ENCODE data around the gene ZNF664. TPM values are rescaled to one million over a fixed set of nuclear protein-coding genes. Genes with fewer than 3 reads are reported as not detected.

Gene ZNF664
- total RNA-seq, 1 donor from 2014 or later: 27.7 TPM

GRCh38 chr12:124010687-124011086 lies 37.7 kb downstream of the ZNF664 start:
- DNase-seq (ENCODE audit: low spot score in 2 of 2): no peak
- Histone ChIP-seq H3K36me3 (peaks cover 25 to 41% of the 10 kb centered on the region in 2 donors), H3K27me3 (no peaks in the 10 kb centered on the region), H3K4me1 (no peaks in the 10 kb centered on the region), H3K27ac (no peak overlapping the region), H3K4me3 (no peak overlapping the region), H3K9me3 (no peaks in the 10 kb centered on the region)
- intact Hi-C loops (cut with DNase I): no loop called here
- TF ChIP-seq CTCF (IDR thresholded peaks at IDR 0.05): no peak

GRCh38 chr12:124011435-124012115 lies 38.6 kb downstream of the ZNF664 start:
- Histone ChIP-seq H3K9me3 (no peaks in the 10 kb centered on the region), H3K4me3 (no peak overlapping the region), H3K36me3 (peaks cover 25 to 41% of the 10 kb centered on the region in 2 donors), H3K27ac (no peak overlapping the region), H3K4me1 (no peaks in the 10 kb centered on the region), H3K27me3 (no peaks in the 10 kb centered on the region)
- intact Hi-C loops (cut with DNase I): no loop called here
- TF ChIP-seq CTCF (IDR thresholded peaks at IDR 0.05): no peak
- DNase-seq (ENCODE audit: low spot score in 2 of 2): no peak

GRCh38 chr12:124013073-124013472 lies 40.1 kb downstream of the ZNF664 start:
- Histone ChIP-seq H3K9me3 (no peaks in the 10 kb centered on the region), H3K4me3 (no peak overlapping the region), H3K36me3 (peaks cover 25 to 32% of the 10 kb centered on the region in 2 donors), H3K27me3 (no peaks in the 10 kb centered on the region), H3K27ac (no peak overlapping the region), H3K4me1 (no peaks in the 10 kb centered on the region)
- DNase-seq (ENCODE audit: low spot score in 2 of 2): no peak
- no peak for TF ChIP-seq CTCF (IDR thresholded peaks at IDR 0.05)
- intact Hi-C loops (cut with DNase I): no loop called here

GRCh38 chr12:124015494-124016461 lies 42.8 kb downstream of the ZNF664 start:
- H3K4me1 ChIP-seq: no peaks in the 10 kb centered on the region
- no peak overlapping the region for H3K27ac ChIP-seq
- peaks cover 25 to 29% of the 10 kb centered on the region in 2 donors for H3K36me3 ChIP-seq
- no peak for DNase-seq (ENCODE audit: low spot score in 2 of 2)
- intact Hi-C loops (cut with DNase I): no loop called here
- H3K9me3 ChIP-seq: no peaks in the 10 kb centered on the region
- H3K4me3 ChIP-seq: no peak overlapping the region
- no peaks in the 10 kb centered on the region for H3K27me3 ChIP-seq
- no peak for TF ChIP-seq CTCF (IDR thresholded peaks at IDR 0.05)

- intact Hi-C loops (cut with DNase I): no loop called here
- no peaks in the 10 kb centered on the region for H3K9me3 ChIP-seq
- no peaks in the 10 kb centered on the region for H3K27me3 ChIP-seq
- TF ChIP-seq CTCF (IDR thresholded peaks at IDR 0.05): no peak
- no peak overlapping the region for H3K27ac ChIP-seq
- peaks cover 13 to 17% of the 10 kb centered on the region in 2 donors for H3K36me3 ChIP-seq
- no peak overlapping the region for H3K4me3 ChIP-seq
- H3K4me1 ChIP-seq: no peaks in the 10 kb centered on the region
- DNase-seq (ENCODE audit: low spot score in 2 of 2): no peak
These were observed 44.0 kb downstream of the ZNF664 start for GRCh38 chr12:124017064-124017463.

Data from ascending aorta (tissue), 2 donors.